DMS114 treated with DMSO at 0.1 percent for 48 hours (cell line): Measurements from ENCODE around the gene VAC14.
"Not testable (repeated sequence)": the region's sequence is repeated elsewhere in the genome, so short reads cannot be mapped to it uniquely, and the experiment has no call there.

Source experiments
- DNase-seq: peaks from one replicate; lab custom pipeline; 2025; ENCODE audit not compliant: unreplicated experiment; lab: John Stamatoyannopoulos, UW

The VAC14 gene

GRCh38 chr16:70800781-70801480 lies at the start of gene VAC14:
TSS of gene VAC14 (minus strand) at chr16:70801158. CDS start at chr16:70800900, 258 bp downstream.
- DNase-seq: peak; percentile 87

DNA sequence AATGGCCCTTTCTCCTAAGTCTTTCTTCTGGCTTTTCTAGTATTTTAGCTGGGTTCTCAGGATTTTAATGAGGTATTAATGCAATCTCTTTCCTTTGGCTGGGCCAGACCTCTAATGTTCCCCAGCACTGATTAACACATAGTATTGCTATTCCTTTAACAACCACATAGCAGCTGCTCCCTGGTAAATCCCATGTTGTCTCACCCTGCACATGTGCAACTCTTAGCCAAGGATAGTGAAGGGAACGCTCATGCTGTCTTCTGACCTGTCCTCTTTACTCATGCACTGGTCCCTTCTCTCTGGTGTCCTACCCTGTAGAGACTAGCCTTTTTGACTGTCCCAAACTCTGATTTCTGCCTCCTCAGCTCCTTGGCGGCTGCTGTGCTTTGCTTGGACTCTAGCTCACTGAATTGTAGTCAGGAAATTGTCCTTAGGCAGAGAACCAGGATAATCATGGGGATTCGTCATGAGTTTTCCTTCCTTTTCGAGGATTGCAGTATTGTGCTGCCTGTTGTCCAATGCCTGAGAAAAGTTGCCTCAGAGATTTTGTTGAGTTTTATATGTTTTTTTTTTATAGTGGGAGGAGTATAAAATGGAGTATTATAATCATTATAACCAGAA lies 22.6 kb upstream of the VAC14 start:
- DNase-seq: not testable (repeated sequence)

DNA sequence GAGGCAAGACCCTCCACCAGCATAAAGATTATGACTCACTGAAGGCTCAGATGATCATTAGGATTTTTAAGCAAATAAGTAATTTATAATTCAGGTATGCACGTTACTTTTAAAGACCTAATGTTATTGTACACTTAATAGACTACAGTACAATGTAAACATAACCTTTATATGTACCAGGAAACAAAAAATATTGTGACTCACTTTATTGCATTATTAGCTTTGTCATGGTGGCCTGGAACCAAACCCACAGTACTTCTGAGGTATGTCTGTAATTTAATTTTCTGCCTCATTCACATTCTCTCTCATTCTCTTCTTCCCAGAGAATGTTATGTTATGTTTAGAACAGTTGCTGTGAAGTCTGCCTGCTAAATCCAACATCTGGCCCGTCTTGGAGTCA lies 21.8 kb upstream of the VAC14 start:
- not testable (repeated sequence) for DNase-seq

- DNase-seq: not testable (repeated sequence)
Measured at GRCh38 chr16:70818088-70818487, 17.1 kb upstream of the VAC14 start.

DNA sequence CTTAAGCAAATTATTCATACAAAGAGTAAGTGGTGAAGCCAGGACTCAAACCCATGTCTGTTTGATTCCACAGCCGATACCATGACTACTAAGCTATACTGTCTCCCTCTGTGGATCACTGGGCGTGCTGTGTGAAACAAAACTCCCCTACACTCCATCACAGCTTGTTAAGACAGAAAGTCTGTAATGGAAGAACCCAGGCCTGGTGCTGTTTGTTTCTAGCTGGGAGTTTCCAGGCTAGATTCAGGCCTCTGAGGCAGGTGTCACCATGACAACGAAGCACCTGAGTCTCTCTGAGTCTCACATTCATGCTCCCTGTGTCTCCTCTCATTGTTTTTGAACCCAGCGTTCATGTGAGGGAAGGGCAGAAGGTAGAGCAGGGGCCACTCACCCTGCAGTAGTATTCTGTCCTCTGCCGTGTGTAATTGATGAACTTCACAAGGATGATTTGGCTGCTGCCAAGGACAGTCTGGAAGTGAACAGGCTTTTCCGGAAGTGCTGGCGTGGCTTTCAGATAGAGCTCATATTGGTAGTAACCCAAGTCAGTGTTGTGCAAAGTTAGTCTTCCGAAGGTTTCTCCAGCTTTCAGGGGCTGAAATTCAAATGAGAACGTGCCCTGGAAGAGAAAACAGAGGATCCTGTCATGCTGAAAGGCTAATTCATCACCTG lies 8.6 kb upstream of the VAC14 start:
- DNase-seq: no peak

GRCh38 chr16:70808371-70808770 lies 7.4 kb upstream of the VAC14 start:
- DNase-seq: peak; percentile 11

GRCh38 chr16:70805787-70806186 lies 4.8 kb upstream of the VAC14 start:
- DNase-seq: no peak

- DNase-seq: no peak
Measured at GRCh38 chr16:70805380-70805779, 4.4 kb upstream of the VAC14 start.

- no peak for DNase-seq
Measured at GRCh38 chr16:70804734-70805169, 3.8 kb upstream of the VAC14 start.

GRCh38 chr16:70804153-70804733 lies 3.3 kb upstream of the VAC14 start:
- DNase-seq: no peak

DNA sequence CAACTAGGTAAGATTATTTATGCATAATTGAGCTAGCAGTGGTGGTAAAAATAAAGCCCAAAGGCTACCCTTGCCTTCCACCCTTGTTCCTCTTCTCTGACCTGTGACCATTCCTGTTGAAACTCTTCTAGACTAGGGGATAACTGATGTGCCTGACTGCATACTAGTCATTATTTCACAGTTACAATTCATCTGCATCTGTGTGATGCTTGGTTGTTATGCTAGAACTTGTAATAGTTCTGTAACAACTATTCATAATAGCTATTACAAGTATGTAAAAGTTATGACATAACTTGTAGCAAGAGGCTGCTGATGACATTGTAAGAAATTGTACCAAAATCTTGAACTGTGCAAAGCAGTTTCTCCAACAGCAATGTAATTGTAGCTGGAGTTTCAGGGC lies 2.4 kb upstream of the VAC14 start:
- no peak for DNase-seq

- no peak for DNase-seq
Measured at GRCh38 chr16:70801611-70802010, 653 bp upstream of the VAC14 start.

DNA sequence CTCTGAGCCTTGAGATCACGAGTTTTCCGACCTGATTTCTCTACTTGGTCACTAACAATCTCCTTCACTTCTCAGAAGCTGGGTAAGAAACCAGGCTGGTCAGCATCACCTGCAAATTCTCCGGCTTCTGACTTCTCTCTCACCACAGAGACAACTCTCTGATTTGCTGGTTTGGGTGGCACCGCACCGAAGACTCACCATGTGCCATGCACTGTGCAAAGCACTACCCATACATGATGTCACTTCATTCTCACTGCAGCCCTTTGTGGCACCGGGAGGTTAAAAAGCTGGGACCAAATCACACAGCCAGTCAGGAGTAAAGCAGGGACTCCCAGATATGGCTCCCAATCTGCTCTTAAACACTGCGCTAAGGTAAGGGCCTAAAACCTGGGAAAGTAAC lies 647 bp downstream of the VAC14 start:
- no peak for DNase-seq

DNA sequence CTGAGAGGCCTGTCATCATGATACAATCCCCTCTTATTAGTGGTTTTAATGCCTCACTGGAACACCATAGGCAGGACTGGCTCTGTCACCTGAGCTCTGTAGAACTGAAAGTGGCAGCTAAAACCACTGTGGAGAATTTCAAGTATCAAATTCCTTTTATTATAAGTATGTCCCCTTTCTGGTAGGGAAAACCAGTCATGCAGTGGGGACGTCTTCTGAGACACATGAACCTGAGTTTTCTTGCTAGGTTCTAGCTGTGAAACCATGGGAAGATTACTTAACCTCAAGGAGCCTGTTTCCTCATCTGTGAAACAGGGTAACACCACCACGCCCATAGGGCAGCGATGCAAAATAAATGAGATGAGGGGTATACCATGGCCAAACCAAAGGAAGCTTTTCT lies 4.7 kb downstream of the VAC14 start:
- DNase-seq: no peak

GRCh38 chr16:70795296-70795912 lies 5.6 kb downstream of the VAC14 start:
- DNase-seq: no peak

DNA sequence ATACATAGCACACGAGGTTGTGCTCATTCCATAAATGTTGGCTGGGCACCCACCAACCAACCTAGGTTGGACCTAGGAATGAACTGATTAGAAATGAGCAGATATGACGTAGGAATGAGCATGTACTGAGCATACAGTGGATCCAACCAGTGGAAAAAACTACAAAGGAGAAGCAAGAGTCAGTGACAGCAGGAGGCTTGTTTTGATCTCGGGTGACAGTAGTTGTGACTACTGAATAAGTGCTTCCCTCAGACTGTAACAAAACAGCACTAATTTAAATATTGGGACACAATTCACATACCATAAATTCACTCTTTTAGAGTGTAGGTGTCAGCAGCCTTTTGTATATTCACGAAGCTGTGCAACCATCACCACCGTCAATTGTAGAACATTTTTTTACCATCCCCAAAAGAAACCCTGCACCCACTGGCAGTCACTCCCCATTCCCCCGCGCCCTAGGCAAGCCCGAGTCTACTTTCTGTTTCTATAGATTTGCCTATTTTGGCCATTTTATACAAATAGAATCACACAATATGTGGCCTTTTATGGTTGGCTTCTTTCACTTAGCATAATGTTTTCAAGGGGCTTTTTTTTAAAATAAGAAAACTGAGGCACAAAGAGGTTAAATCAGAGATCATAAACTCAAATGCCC lies 7.0 kb downstream of the VAC14 start:
- no peak for DNase-seq

DNA sequence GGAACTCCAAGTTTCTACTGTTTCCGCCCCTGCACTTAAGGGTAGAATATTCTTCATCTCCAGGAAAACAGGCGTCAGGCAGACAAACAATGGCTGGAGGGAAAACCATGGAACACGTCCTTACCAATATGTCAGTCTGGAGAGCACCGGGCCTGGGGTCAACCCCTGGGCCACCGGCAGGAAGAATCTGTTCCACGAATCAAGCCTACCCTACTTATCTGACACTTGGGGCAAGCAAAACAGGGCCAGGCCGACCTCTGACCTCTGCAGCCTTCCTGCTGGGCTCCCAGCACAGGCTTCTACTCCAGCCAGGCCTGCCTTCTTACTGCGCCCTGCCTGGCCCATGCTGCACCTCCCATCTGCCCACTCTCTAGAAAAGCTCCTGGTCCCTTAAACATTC lies 10.1 kb downstream of the VAC14 start:
- no peak for DNase-seq

- DNase-seq: no peak
Measured at GRCh38 chr16:70789595-70790447, 11.1 kb downstream of the VAC14 start.

- DNase-seq: no peak
Measured at GRCh38 chr16:70788668-70789594, 12.0 kb downstream of the VAC14 start.
